ENCODE results near the gene NUMA1. TPM values are rescaled to one million over a fixed set of nuclear protein-coding genes. Genes with fewer than 3 reads are reported as not detected.

NUMA1 gene
- total RNA-seq, 2 experiments from 2014 or later: 148 to 159 TPM

DNA sequence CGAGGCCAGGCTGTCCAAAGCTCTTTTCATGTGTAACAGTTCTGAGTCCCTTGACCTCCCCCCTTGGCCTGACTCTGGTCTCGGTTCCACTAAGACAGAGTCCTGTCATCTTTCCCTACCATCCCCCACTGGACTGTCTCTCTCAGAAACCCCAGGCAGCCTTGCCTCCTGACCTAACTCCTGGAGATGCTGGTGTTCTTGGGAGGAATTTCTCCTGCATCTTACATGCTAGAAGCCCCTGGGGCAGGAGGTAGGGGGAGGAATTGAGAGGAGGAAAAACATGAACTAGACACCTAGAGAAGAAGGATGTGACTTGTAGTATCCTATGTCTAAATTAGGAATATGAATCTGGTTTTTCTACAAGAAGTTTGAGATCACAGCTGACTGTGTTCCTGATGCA, 82.3 kb downstream of the NUMA1 start:
- H3K4me3 ChIP-seq (ENCODE audit: low read depth, low read length, poor library complexity, severe bottlenecking): no peak overlapping the region
- H3K79me2 ChIP-seq (ENCODE audit: insufficient read depth, low read depth, low read length): no peaks in the 10 kb centered on the region
- DNase-seq (ENCODE audit: low spot score): no peak
- no TSS peak for BruUV-seq (replicated peaks)
- peaks cover 22% of the 10 kb centered on the region for H3K4me1 ChIP-seq (ENCODE audit: insufficient read depth, low read length, poor library complexity, severe bottlenecking)
- H2AFZ ChIP-seq (ENCODE audit: low read length): no peak overlapping the region
- peaks cover 29% of the 10 kb centered on the region; the same call in 1 of the 2 replicates for H3K36me3 ChIP-seq (ENCODE audit: insufficient read depth, low read length)
- H4K20me1 ChIP-seq (ENCODE audit: insufficient read depth, low read length): no peaks in the 10 kb centered on the region
- H3K4me2 ChIP-seq (ENCODE audit: low read length): no peak overlapping the region
- H3K9me3 ChIP-seq (ENCODE audit: low read length): no peaks in the 10 kb centered on the region
- no peak overlapping the region for H3K27ac ChIP-seq (ENCODE audit: low read depth, low read length, poor library complexity, severe bottlenecking)
- intact Hi-C loops (cut with micrococcal nuclease; ENCODE audit: unreplicated experiment): no loop called here
- H3K9me2 ChIP-seq (ENCODE audit: insufficient read depth, low read length): no peaks in the 10 kb centered on the region
- ChIA-PET POLR2A (interaction anchor here (0.6 to 0.7 kb wide), 2 partner anchors 19 to 316 kb away, joined by 3 to 6 read pairs; no protein-coding TSS in a partner anchor), CTCF (ENCODE audit: unreplicated experiment) (no interaction called here)
- TF ChIP-seq, protein P1, sequence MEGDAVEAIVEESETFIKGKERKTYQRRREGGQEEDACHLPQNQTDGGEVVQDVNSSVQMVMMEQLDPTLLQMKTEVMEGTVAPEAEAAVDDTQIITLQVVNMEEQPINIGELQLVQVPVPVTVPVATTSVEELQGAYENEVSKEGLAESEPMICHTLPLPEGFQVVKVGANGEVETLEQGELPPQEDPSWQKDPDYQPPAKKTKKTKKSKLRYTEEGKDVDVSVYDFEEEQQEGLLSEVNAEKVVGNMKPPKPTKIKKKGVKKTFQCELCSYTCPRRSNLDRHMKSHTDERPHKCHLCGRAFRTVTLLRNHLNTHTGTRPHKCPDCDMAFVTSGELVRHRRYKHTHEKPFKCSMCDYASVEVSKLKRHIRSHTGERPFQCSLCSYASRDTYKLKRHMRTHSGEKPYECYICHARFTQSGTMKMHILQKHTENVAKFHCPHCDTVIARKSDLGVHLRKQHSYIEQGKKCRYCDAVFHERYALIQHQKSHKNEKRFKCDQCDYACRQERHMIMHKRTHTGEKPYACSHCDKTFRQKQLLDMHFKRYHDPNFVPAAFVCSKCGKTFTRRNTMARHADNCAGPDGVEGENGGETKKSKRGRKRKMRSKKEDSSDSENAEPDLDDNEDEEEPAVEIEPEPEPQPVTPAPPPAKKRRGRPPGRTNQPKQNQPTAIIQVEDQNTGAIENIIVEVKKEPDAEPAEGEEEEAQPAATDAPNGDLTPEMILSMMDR (conservative IDR thresholded peaks at IDR 0.05; ENCODE audit: low read length): no peak
- TF ChIP-seq EZH2phosphoT487 (IDR thresholded peaks at IDR 0.05; ENCODE audit: borderline replicate concordance, low read depth, low read length): no peak

DNA sequence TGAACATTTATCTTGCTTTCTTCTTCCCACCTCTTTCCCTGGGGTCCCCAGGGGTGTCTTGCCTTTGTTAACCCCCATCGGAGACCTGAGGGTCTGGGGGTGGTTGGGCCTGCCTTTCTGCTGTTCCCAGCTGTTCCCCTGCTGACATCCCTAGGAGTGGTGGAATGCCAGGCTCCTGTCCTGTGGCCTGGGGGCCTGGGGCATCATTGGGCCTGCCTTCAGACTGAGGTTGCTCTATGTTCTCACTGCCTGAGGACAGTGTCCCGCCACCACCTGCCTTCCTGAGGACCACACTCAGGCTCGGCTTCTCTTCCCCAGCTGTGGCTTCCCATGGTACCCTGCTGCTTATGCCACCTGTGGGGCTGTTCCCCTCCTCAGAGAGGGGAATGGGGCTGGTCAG, 82.7 kb downstream of the NUMA1 start:
- no peak overlapping the region for H3K4me3 ChIP-seq (ENCODE audit: low read depth, low read length, poor library complexity, severe bottlenecking)
- BruUV-seq (replicated peaks): no TSS peak
- peaks cover 22% of the 10 kb centered on the region for H3K4me1 ChIP-seq (ENCODE audit: insufficient read depth, low read length, poor library complexity, severe bottlenecking)
- H3K4me2 ChIP-seq (ENCODE audit: low read length): no peak overlapping the region
- H3K27ac ChIP-seq (ENCODE audit: low read depth, low read length, poor library complexity, severe bottlenecking): no peak overlapping the region
- intact Hi-C loops (cut with micrococcal nuclease; ENCODE audit: unreplicated experiment): no loop called here
- H4K20me1 ChIP-seq (ENCODE audit: insufficient read depth, low read length): no peaks in the 10 kb centered on the region
- TF ChIP-seq, protein P1 (conservative IDR thresholded peaks at IDR 0.05; ENCODE audit: low read length): no peak
- TF ChIP-seq EZH2phosphoT487 (IDR thresholded peaks at IDR 0.05; ENCODE audit: borderline replicate concordance, low read depth, low read length): no peak
- H3K9me2 ChIP-seq (ENCODE audit: insufficient read depth, low read length): no peaks in the 10 kb centered on the region
- DNase-seq (ENCODE audit: low spot score): no peak
- ChIA-PET POLR2A (interaction anchor here (0.6 to 1.0 kb wide), 3 partner anchors 13 to 317 kb away, joined by 3 to 6 read pairs (median 3); no protein-coding TSS in a partner anchor), CTCF (ENCODE audit: unreplicated experiment) (no interaction called here)
- H3K36me3 ChIP-seq (ENCODE audit: insufficient read depth, low read length): peaks cover 27% of the 10 kb centered on the region; the same call in 1 of the 2 replicates
- H3K9me3 ChIP-seq (ENCODE audit: low read length): no peaks in the 10 kb centered on the region
- no peaks in the 10 kb centered on the region for H3K79me2 ChIP-seq (ENCODE audit: insufficient read depth, low read depth, low read length)
- H2AFZ ChIP-seq (ENCODE audit: low read length): no peak overlapping the region

DNA sequence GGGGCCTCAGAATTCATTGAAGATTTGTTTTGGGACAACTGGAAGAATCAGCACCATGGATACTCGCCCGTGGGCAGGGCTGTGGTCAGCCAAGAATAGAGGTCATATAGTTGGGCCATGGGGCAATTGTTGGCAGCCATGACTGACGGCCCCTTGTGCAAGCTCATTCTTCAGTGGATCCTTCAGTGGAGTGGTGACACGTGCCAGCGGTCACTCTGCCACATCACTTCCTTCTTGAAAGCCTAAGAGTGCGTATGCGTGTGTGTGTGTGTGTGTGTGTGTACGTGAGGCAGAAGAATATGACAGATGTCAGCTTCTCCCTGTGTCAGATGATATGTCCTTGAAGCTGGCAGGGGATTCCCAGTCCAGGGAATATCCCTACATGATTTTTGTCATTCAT, 83.4 kb downstream of the NUMA1 start:
- Histone ChIP-seq H3K36me3 (ENCODE audit: insufficient read depth, low read length) (peaks cover 20% of the 10 kb centered on the region; the same call in 1 of the 2 replicates), H2AFZ (ENCODE audit: low read length) (no peak overlapping the region), H3K9me3 (ENCODE audit: low read length) (no peaks in the 10 kb centered on the region), H3K4me1 (ENCODE audit: insufficient read depth, low read length, poor library complexity, severe bottlenecking) (peaks cover 24% of the 10 kb centered on the region), H3K9me2 (ENCODE audit: insufficient read depth, low read length) (no peaks in the 10 kb centered on the region), H4K20me1 (ENCODE audit: insufficient read depth, low read length) (no peaks in the 10 kb centered on the region), H3K27ac (ENCODE audit: low read depth, low read length, poor library complexity, severe bottlenecking) (no peak overlapping the region), H3K79me2 (ENCODE audit: insufficient read depth, low read depth, low read length) (no peaks in the 10 kb centered on the region), H3K4me3 (ENCODE audit: low read depth, low read length, poor library complexity, severe bottlenecking) (no peak overlapping the region), H3K4me2 (ENCODE audit: low read length) (no peak overlapping the region)
- ChIA-PET CTCF (ENCODE audit: unreplicated experiment) (no interaction called here), POLR2A (interaction anchor here (1.0 kb wide), 1 partner anchor 13 kb away, joined by 3 read pairs; no protein-coding TSS in a partner anchor)
- no TSS peak for BruUV-seq (replicated peaks)
- no peak for DNase-seq (ENCODE audit: low spot score)
- TF ChIP-seq, protein P1 (conservative IDR thresholded peaks at IDR 0.05; ENCODE audit: low read length): no peak
- no peak for TF ChIP-seq EZH2phosphoT487 (IDR thresholded peaks at IDR 0.05; ENCODE audit: borderline replicate concordance, low read depth, low read length)
- intact Hi-C loops (cut with micrococcal nuclease; ENCODE audit: unreplicated experiment): no loop called here

All from OCI-LY7 (cell line).